Stimulated activated CD4-positive, alpha-beta T cell treated with anti-CD3 and anti-CD28 coated beads, TNF-alpha, amount 100 ng/mL, for 1 hour (primary cell): ENCODE data around the gene BOK.
"Not testable (repeated sequence)": the region's sequence is repeated elsewhere in the genome, so short reads cannot be mapped to it uniquely, and the experiment has no call there.

Source experiments
- DNase-seq, 3 donors: peaks; one replicate each; pipeline ENCODE4 v3.0.0-alpha.2; 2020; ENCODE audit warnings: low read depth in 3 of 3, low spot score in 1 of 3

BOK gene

GRCh38 chr2:241558532-241559322 lies at the start of gene BOK:
Gene BOK (plus strand): TSS chr2:241558745. CDS start chr2:241559484, 739 bp downstream.
- peak in 1 of 3 donors; percentile 6 for DNase-seq

GRCh38 chr2:241509155-241509784 lies 49.3 kb upstream of the BOK start:
- no peak for DNase-seq

- DNase-seq, result no peak
Measured at GRCh38 chr2:241511091-241511741, 47.3 kb upstream of the BOK start.

GRCh38 chr2:241514553-241514952 lies 44.0 kb upstream of the BOK start:
- no peak for DNase-seq

GRCh38 chr2:241514986-241515737 lies 43.4 kb upstream of the BOK start:
- DNase-seq, result no peak

- DNase-seq, result no peak
Measured at GRCh38 chr2:241516520-241516965, 42.0 kb upstream of the BOK start.

GRCh38 chr2:241517297-241517696 lies 41.2 kb upstream of the BOK start:
- DNase-seq, result no peak

- no peak for DNase-seq
Measured at GRCh38 chr2:241519669-241520068, 38.9 kb upstream of the BOK start.

GRCh38 chr2:241522477-241522876 lies 36.1 kb upstream of the BOK start:
- DNase-seq, result no peak

GRCh38 chr2:241525818-241526780 lies 32.4 kb upstream of the BOK start:
- DNase-seq, result not testable (repeated sequence)

- DNase-seq, result no peak
Measured at GRCh38 chr2:241530571-241530970, 28.0 kb upstream of the BOK start.

- DNase-seq, result no peak
Measured at GRCh38 chr2:241531161-241531722, 27.3 kb upstream of the BOK start.

GRCh38 chr2:241532168-241532567 lies 26.4 kb upstream of the BOK start:
- no peak for DNase-seq

- DNase-seq, result no peak
Measured at GRCh38 chr2:241532733-241533601, 25.6 kb upstream of the BOK start.

- no peak for DNase-seq
Measured at GRCh38 chr2:241534293-241534692, 24.3 kb upstream of the BOK start.

- no peak for DNase-seq
Measured at GRCh38 chr2:241534701-241535375, 23.7 kb upstream of the BOK start.

- no peak for DNase-seq
Measured at GRCh38 chr2:241535871-241536655, 22.5 kb upstream of the BOK start.
